Mesendoderm (in vitro differentiated cells): ENCODE results near the gene SLC16A12.
A peak's percentile ranks its signal among the peaks of the same experiment; 100 is the strongest.

Source experiments
- DNase-seq: peaks from one replicate; pipeline ENCODE4 v3.0.0; 2013
- H2AK5ac ChIP-seq: 2 replicates; pipeline ENCODE4 v1.6.1; 2013; ENCODE audit warnings: low read length, inconsistent platforms
- H2BK120ac ChIP-seq: 2 replicates; pipeline ENCODE4 v1.6.1; 2013; ENCODE audit warnings: low read depth, mild to moderate bottlenecking, low read length, moderate library complexity, mixed read lengths
- H2BK15ac ChIP-seq: replicated peaks from 2 replicates; pipeline ENCODE4 v1.6.1; 2013; ENCODE audit warnings: low read depth, mild to moderate bottlenecking, moderate library complexity
- H2BK5ac ChIP-seq: 2 replicates; pipeline ENCODE4 v1.6.1; 2013; ENCODE audit warnings: low read length, inconsistent platforms
- H3K18ac ChIP-seq: 2 replicates; pipeline ENCODE4 v1.6.1; 2013; ENCODE audit warnings: mild to moderate bottlenecking, low read length, mixed read lengths
- H3K23ac ChIP-seq: one replicate; pipeline ENCODE4 v1.6.1; 2013; ENCODE audit warnings: low read length
- H3K27ac ChIP-seq: 2 replicates; pipeline ENCODE4 v1.5.1; 2013; ENCODE audit warnings: low read depth, mild to moderate bottlenecking, inconsistent platforms, low read length, moderate library complexity
- H3K27me3 ChIP-seq: 2 replicates; pipeline ENCODE4 v1.6.1; 2013; ENCODE audit warnings: low read length, control low read depth, mild to moderate bottlenecking, inconsistent platforms; ENCODE audit not compliant: insufficient read depth, poor library complexity
- H3K36me3 ChIP-seq: 2 replicates; pipeline ENCODE4 v1.6.1; 2013; ENCODE audit warnings: low read length, inconsistent platforms; ENCODE audit not compliant: control insufficient read depth, insufficient read depth
- H3K4ac ChIP-seq: one replicate; pipeline ENCODE4 v1.6.1; 2013; ENCODE audit warnings: low read depth, mild to moderate bottlenecking, low read length, moderate library complexity
- H3K4me1 ChIP-seq: 2 replicates; pipeline ENCODE4 v1.6.1; 2013; ENCODE audit warnings: low read depth, low read length, inconsistent platforms; ENCODE audit not compliant: control insufficient read depth
- H3K4me2 ChIP-seq: 2 replicates; pipeline ENCODE4 v1.6.1; 2013; ENCODE audit warnings: low read length
- H3K4me3 ChIP-seq: 2 replicates; pipeline ENCODE4 v1.5.1; 2013; ENCODE audit warnings: mild to moderate bottlenecking, low read length
- H3K56ac ChIP-seq: one replicate; pipeline ENCODE4 v1.6.1; 2013; ENCODE audit warnings: low read length
- H3K79me1 ChIP-seq: 2 replicates; pipeline ENCODE4 v1.6.1; 2013; ENCODE audit warnings: low read length, inconsistent platforms
- H3K79me2 ChIP-seq: 2 replicates; pipeline ENCODE4 v1.6.1; 2013; ENCODE audit warnings: mild to moderate bottlenecking, low read length; ENCODE audit not compliant: control insufficient read depth, insufficient read depth
- H3K9ac ChIP-seq: 2 replicates; pipeline ENCODE4 v1.6.1; 2013; ENCODE audit warnings: low read length, inconsistent platforms
- H4K5ac ChIP-seq: one replicate; pipeline ENCODE4 v1.6.1; 2013; ENCODE audit warnings: low read length
- H4K8ac ChIP-seq: one replicate; pipeline ENCODE4 v1.6.1; 2013; ENCODE audit warnings: low read depth, mild to moderate bottlenecking, control low read depth, low read length, moderate library complexity
- WGBS: extraction: QIAGEN DNeasy Blood & Tissue Kit; methylation state at CpG from one replicate; pipeline ENCODE4 v1.1.7; 2013; ENCODE audit warnings: low lambda C conversion rate, missing lambda C conversion rate; ENCODE audit not compliant: insufficient coverage; ENCODE audit errors: extremely low coverage; 5-methylcytosine and 5-hydroxymethylcytosine counted together

SLC16A12 gene

GRCh38 chr10:89426230-89426868 lies 109.0 kb downstream of the SLC16A12 start:
- Histone ChIP-seq H3K79me2 (no peaks in the 10 kb centered on the region), H2BK15ac (no peak overlapping the region), H3K4ac (no peak overlapping the region), H2BK5ac (no peak overlapping the region), H2BK120ac (no peak overlapping the region), H3K56ac (no peak overlapping the region), H3K18ac (no peak overlapping the region), H3K4me3 (no peak overlapping the region), H3K36me3 (no peaks in the 10 kb centered on the region), H3K23ac (no peak overlapping the region), H3K9ac (no peak overlapping the region), H4K8ac (no peak overlapping the region), H3K4me2 (no peak overlapping the region), H3K27me3 (no peaks in the 10 kb centered on the region), H3K27ac (no peak overlapping the region), H4K5ac (no peak overlapping the region), H3K79me1 (no peaks in the 10 kb centered on the region), H3K4me1 (no peaks in the 10 kb centered on the region), H2AK5ac (no peak overlapping the region)
- WGBS = no CpG with 5 or more reads among the region's 5 CpGs
- peak; percentile 67 for DNase-seq

- DNase-seq = no peak
- Histone ChIP-seq H2BK15ac (no peak overlapping the region), H3K9ac (no peak overlapping the region), H3K4me3 (no peak overlapping the region), H2AK5ac (no peak overlapping the region), H2BK5ac (no peak overlapping the region), H4K5ac (no peak overlapping the region), H3K56ac (no peak overlapping the region), H2BK120ac (no peak overlapping the region), H3K18ac (no peak overlapping the region), H3K79me1 (no peaks in the 10 kb centered on the region), H3K79me2 (no peaks in the 10 kb centered on the region), H4K8ac (no peak overlapping the region), H3K4me1 (no peaks in the 10 kb centered on the region), H3K4ac (no peak overlapping the region), H3K36me3 (no peaks in the 10 kb centered on the region), H3K4me2 (no peak overlapping the region), H3K27me3 (no peaks in the 10 kb centered on the region), H3K23ac (no peak overlapping the region), H3K27ac (no peak overlapping the region)
- WGBS = no CpG with 5 or more reads among the region's 5 CpGs
Measured at GRCh38 chr10:89425000-89425399, 110.4 kb downstream of the SLC16A12 start.

- no peaks in the 10 kb centered on the region for H3K36me3 ChIP-seq
- no peaks in the 10 kb centered on the region for H3K79me1 ChIP-seq
- no peak overlapping the region for H2BK120ac ChIP-seq
- no peak overlapping the region for H3K23ac ChIP-seq
- no peak overlapping the region for H3K27ac ChIP-seq
- H3K18ac ChIP-seq = no peak overlapping the region
- no peaks in the 10 kb centered on the region for H3K79me2 ChIP-seq
- no peak overlapping the region for H4K8ac ChIP-seq
- H4K5ac ChIP-seq = no peak overlapping the region
- H3K4ac ChIP-seq = no peak overlapping the region
- H2BK5ac ChIP-seq = no peak overlapping the region
- H3K4me3 ChIP-seq = no peak overlapping the region
- no peaks in the 10 kb centered on the region for H3K4me1 ChIP-seq
- no peak overlapping the region for H3K4me2 ChIP-seq
- no peak overlapping the region for H3K56ac ChIP-seq
- no peaks in the 10 kb centered on the region for H3K27me3 ChIP-seq
- no CpG with 5 or more reads among the region's 2 CpGs for WGBS
- H2BK15ac ChIP-seq = no peak overlapping the region
- no peak overlapping the region for H3K9ac ChIP-seq
- DNase-seq = no peak
- no peak overlapping the region for H2AK5ac ChIP-seq
Measured at GRCh38 chr10:89421018-89421476, 114.3 kb downstream of the SLC16A12 start.

GRCh38 chr10:89419548-89419947 lies 115.8 kb downstream of the SLC16A12 start:
- Histone ChIP-seq H3K9ac (no peak overlapping the region), H3K23ac (no peak overlapping the region), H4K8ac (no peak overlapping the region), H3K36me3 (no peaks in the 10 kb centered on the region), H3K4me3 (no peak overlapping the region), H3K4me1 (no peaks in the 10 kb centered on the region), H3K56ac (no peak overlapping the region), H2BK5ac (no peak overlapping the region), H3K79me2 (no peaks in the 10 kb centered on the region), H3K79me1 (no peaks in the 10 kb centered on the region), H4K5ac (no peak overlapping the region), H3K4ac (no peak overlapping the region), H2BK15ac (no peak overlapping the region), H3K18ac (no peak overlapping the region), H2AK5ac (no peak overlapping the region), H3K4me2 (no peak overlapping the region), H3K27me3 (no peaks in the 10 kb centered on the region), H3K27ac (no peak overlapping the region), H2BK120ac (no peak overlapping the region)
- DNase-seq = peak; percentile 31
- no CpG with 5 or more reads among the region's 3 CpGs for WGBS

- Histone ChIP-seq H3K27ac (no peak overlapping the region), H3K27me3 (no peaks in the 10 kb centered on the region), H3K79me1 (no peaks in the 10 kb centered on the region), H3K4me1 (no peaks in the 10 kb centered on the region), H3K9ac (no peak overlapping the region), H3K4me3 (no peak overlapping the region), H4K5ac (no peak overlapping the region), H3K18ac (no peak overlapping the region), H4K8ac (no peak overlapping the region), H3K79me2 (no peaks in the 10 kb centered on the region), H3K36me3 (no peaks in the 10 kb centered on the region), H2BK15ac (no peak overlapping the region), H2BK120ac (no peak overlapping the region), H3K23ac (no peak overlapping the region), H3K4me2 (no peak overlapping the region), H2BK5ac (no peak overlapping the region), H3K4ac (no peak overlapping the region), H3K56ac (no peak overlapping the region), H2AK5ac (no peak overlapping the region)
- no peak for DNase-seq
- whole genome bisulfite sequencing = no CpG with 5 or more reads among the region's 1 CpG
Measured at GRCh38 chr10:89416465-89416864, 118.9 kb downstream of the SLC16A12 start.
